ENCODE measurements around the gene ANKRD12.

Gene ANKRD12

DNA sequence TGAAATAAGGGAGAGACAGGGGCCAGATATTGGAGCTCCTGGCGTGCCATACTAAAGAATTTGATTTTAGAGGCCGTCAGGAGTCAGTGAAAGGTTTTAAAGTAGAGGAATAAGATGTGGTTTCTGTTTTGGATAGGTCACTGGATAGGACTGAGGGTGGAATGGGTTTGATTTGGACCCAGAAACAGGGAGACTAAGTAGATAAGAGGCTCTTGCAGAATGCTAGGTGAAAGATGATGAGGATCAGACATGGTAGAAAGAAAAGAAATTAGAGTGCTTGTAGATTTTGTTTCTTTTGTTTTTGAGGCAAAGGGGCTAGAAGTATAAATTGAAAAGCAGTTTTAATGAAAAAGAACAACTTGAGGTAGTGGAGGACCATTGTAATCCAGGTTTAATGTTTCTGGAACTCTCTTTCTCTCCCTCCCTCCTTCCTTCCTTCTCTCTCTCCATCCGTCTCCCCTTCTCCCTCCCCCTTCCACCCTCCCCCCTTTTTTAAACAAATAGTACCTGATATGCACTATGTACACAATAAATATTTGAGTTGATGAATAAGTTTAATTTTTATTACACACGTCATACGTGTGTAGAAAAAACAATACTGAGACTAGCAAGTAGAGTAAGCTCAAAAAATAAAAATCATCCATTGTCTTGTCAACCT is 32.2 kb upstream of the ANKRD12 start:
- Histone ChIP-seq H3K27me3 (ENCODE audit: insufficient read depth, low read length, poor library complexity, severe bottlenecking) (no peaks in the 10 kb centered on the region), H3K9me2 (replicated peaks; ENCODE audit: low read depth, low read length) (no peaks in the 10 kb centered on the region), H3K9me3 (ENCODE audit: insufficient read depth, low read depth, low read length) (no peaks in the 10 kb centered on the region), H3K4me1 (ENCODE audit: insufficient read depth, low read length, poor library complexity, severe bottlenecking) (peaks cover 62% of the 10 kb centered on the region), H3K4me2 (ENCODE audit: low read depth, low read length, poor library complexity, severe bottlenecking) (peak overlapping the region; percentile 98), H3K36me3 (ENCODE audit: insufficient read depth, low read length) (no peaks in the 10 kb centered on the region), H3F3A (ENCODE audit: low read depth) (no peaks in the 10 kb centered on the region), H2AFZ (ENCODE audit: low read length) (no peak overlapping the region), H4K20me1 (ENCODE audit: insufficient read depth, low read length, poor library complexity, severe bottlenecking) (peaks cover 61% of the 10 kb centered on the region), H3K4me3 (ENCODE audit: low read length, poor library complexity, severe bottlenecking) (peak overlapping the region; percentile 86), H3K79me2 (ENCODE audit: insufficient read depth, low read length) (peaks cover 73% of the 10 kb centered on the region), H3K9ac (ENCODE audit: low read depth, low read length, poor library complexity, severe bottlenecking) (peak overlapping the region; percentile 84)
- no peak for TF ChIP-seq EZH2phosphoT487 (IDR thresholded peaks at IDR 0.05; ENCODE audit: borderline replicate concordance)
- TF ChIP-seq, protein P1, sequence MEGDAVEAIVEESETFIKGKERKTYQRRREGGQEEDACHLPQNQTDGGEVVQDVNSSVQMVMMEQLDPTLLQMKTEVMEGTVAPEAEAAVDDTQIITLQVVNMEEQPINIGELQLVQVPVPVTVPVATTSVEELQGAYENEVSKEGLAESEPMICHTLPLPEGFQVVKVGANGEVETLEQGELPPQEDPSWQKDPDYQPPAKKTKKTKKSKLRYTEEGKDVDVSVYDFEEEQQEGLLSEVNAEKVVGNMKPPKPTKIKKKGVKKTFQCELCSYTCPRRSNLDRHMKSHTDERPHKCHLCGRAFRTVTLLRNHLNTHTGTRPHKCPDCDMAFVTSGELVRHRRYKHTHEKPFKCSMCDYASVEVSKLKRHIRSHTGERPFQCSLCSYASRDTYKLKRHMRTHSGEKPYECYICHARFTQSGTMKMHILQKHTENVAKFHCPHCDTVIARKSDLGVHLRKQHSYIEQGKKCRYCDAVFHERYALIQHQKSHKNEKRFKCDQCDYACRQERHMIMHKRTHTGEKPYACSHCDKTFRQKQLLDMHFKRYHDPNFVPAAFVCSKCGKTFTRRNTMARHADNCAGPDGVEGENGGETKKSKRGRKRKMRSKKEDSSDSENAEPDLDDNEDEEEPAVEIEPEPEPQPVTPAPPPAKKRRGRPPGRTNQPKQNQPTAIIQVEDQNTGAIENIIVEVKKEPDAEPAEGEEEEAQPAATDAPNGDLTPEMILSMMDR (conservative IDR thresholded peaks at IDR 0.05; ENCODE audit: low read length) = no peak

DNA sequence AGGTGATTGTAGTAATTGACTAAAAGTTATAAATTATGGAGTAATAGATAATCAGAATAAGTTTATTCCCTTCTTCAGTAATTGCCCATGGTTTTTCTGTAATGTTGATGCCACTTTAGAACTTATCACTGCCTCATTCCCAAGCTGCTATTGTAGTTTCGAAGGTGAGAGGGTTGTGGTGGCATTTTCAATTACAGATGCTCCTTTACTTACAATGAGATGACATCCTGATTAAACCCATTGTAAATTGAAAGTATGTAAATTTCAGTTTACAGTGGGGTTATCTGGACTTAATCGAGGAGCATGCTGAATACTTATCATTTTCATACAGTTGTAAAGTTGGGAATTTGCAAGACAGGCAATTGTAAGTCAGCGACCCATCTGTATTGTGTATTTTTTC is 31.2 kb upstream of the ANKRD12 start:
- peak overlapping the region; percentile 84 for H3K9ac ChIP-seq (ENCODE audit: low read depth, low read length, poor library complexity, severe bottlenecking)
- no peak overlapping the region for H2AFZ ChIP-seq (ENCODE audit: low read length)

DNA sequence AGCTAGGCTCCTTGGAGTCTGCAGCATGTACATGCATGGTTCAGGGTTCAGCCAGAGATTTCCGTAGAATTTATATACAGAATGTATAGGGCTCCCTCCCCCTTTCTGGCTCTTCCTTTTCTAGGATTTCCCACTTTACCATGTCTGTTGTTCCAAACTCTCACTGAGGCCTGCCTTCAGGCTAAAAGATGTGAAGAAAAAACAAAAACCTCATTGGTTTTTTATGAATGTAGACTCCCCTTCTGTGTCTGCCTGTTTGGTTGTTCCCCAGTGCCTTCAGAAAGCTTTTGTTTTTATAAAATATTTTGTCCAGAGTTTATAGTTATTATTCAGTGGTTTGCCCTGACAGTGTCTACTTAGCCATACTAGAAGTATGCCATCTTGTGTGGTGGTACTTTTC is 30.5 kb upstream of the ANKRD12 start:
- Histone ChIP-seq H3K9me3 (ENCODE audit: insufficient read depth, low read depth, low read length) (no peaks in the 10 kb centered on the region), H3F3A (ENCODE audit: low read depth) (no peaks in the 10 kb centered on the region), H2AFZ (ENCODE audit: low read length) (no peak overlapping the region), H3K79me2 (ENCODE audit: insufficient read depth, low read length) (peaks cover 91% of the 10 kb centered on the region), H3K27me3 (ENCODE audit: insufficient read depth, low read length, poor library complexity, severe bottlenecking) (no peaks in the 10 kb centered on the region), H3K9ac (ENCODE audit: low read depth, low read length, poor library complexity, severe bottlenecking) (peak overlapping the region; percentile 84), H3K4me1 (ENCODE audit: insufficient read depth, low read length, poor library complexity, severe bottlenecking) (peaks cover 72% of the 10 kb centered on the region), H3K4me2 (ENCODE audit: low read depth, low read length, poor library complexity, severe bottlenecking) (peak overlapping the region; percentile 98), H3K4me3 (ENCODE audit: low read length, poor library complexity, severe bottlenecking) (peak overlapping the region; percentile 86), H4K20me1 (ENCODE audit: insufficient read depth, low read length, poor library complexity, severe bottlenecking) (peaks cover 79% of the 10 kb centered on the region), H3K9me2 (replicated peaks; ENCODE audit: low read depth, low read length) (no peaks in the 10 kb centered on the region), H3K36me3 (ENCODE audit: insufficient read depth, low read length) (no peaks in the 10 kb centered on the region)
- TF ChIP-seq, protein P1 (conservative IDR thresholded peaks at IDR 0.05; ENCODE audit: low read length) = no peak
- no peak for TF ChIP-seq EZH2phosphoT487 (IDR thresholded peaks at IDR 0.05; ENCODE audit: borderline replicate concordance)

More for the DNA sequence above, 31.2 kb upstream of the ANKRD12 start:
- Histone ChIP-seq H3K9me2 (replicated peaks; ENCODE audit: low read depth, low read length) (no peaks in the 10 kb centered on the region), H3K36me3 (ENCODE audit: insufficient read depth, low read length) (no peaks in the 10 kb centered on the region), H3K9me3 (ENCODE audit: insufficient read depth, low read depth, low read length) (no peaks in the 10 kb centered on the region), H3K4me2 (ENCODE audit: low read depth, low read length, poor library complexity, severe bottlenecking) (peak overlapping the region; percentile 98), H4K20me1 (ENCODE audit: insufficient read depth, low read length, poor library complexity, severe bottlenecking) (peaks cover 72% of the 10 kb centered on the region), H3K79me2 (ENCODE audit: insufficient read depth, low read length) (peaks cover 84% of the 10 kb centered on the region), H3F3A (ENCODE audit: low read depth) (no peaks in the 10 kb centered on the region), H3K27me3 (ENCODE audit: insufficient read depth, low read length, poor library complexity, severe bottlenecking) (no peaks in the 10 kb centered on the region), H3K4me1 (ENCODE audit: insufficient read depth, low read length, poor library complexity, severe bottlenecking) (peaks cover 70% of the 10 kb centered on the region), H3K4me3 (ENCODE audit: low read length, poor library complexity, severe bottlenecking) (peak overlapping the region; percentile 86)
- TF ChIP-seq, protein P1 (conservative IDR thresholded peaks at IDR 0.05; ENCODE audit: low read length) = no peak
- no peak for TF ChIP-seq EZH2phosphoT487 (IDR thresholded peaks at IDR 0.05; ENCODE audit: borderline replicate concordance)

Data from Loucy (cell line).